ENCODE results near the gene TLR9. TPM values are rescaled to one million over a fixed set of nuclear protein-coding genes. Genes with fewer than 3 reads are reported as not detected.

Gene TLR9
- total RNA-seq, 1 donor from 2014 or later: 0.26 TPM

- peak; percentile 75 for DNase-seq (ENCODE audit: low spot score)
Observed at GRCh38 chr3:52231502-52232278, 6.2 kb upstream of the TLR9 start.

- no peak for DNase-seq (ENCODE audit: low spot score)
Observed at GRCh38 chr3:52230889-52231499, 5.5 kb upstream of the TLR9 start.

- peak; percentile 42 for DNase-seq (ENCODE audit: low spot score)
Observed at GRCh38 chr3:52230461-52230860, 5.0 kb upstream of the TLR9 start.

- DNase-seq (ENCODE audit: low spot score): no peak
Observed at GRCh38 chr3:52229656-52230055, 4.2 kb upstream of the TLR9 start.

- DNase-seq (ENCODE audit: low spot score): no peak
Observed at GRCh38 chr3:52228751-52229291, 3.4 kb upstream of the TLR9 start.

GRCh38 chr3:52228266-52228665 is 2.8 kb upstream of the TLR9 start:
- no peak for DNase-seq (ENCODE audit: low spot score)

GRCh38 chr3:52227766-52228165 is 2.3 kb upstream of the TLR9 start:
- DNase-seq (ENCODE audit: low spot score): no peak

GRCh38 chr3:52227117-52227516 is 1.7 kb upstream of the TLR9 start:
- no peak for DNase-seq (ENCODE audit: low spot score)

GRCh38 chr3:52226229-52226817 is 878 bp upstream of the TLR9 start:
- no peak for DNase-seq (ENCODE audit: low spot score)

GRCh38 chr3:52223449-52224408 is 1.7 kb downstream of the TLR9 start:
- DNase-seq (ENCODE audit: low spot score): peak; percentile 41

GRCh38 chr3:52222319-52223221 is 2.9 kb downstream of the TLR9 start:
- DNase-seq (ENCODE audit: low spot score): peak; percentile 39

GRCh38 chr3:52221563-52222318 is 3.7 kb downstream of the TLR9 start:
- peak; percentile 42 for DNase-seq (ENCODE audit: low spot score)

GRCh38 chr3:52221141-52221562 is 4.3 kb downstream of the TLR9 start:
- no peak for DNase-seq (ENCODE audit: low spot score)

- DNase-seq (ENCODE audit: low spot score): peak; percentile 92
Observed at GRCh38 chr3:52220380-52221026, 4.9 kb downstream of the TLR9 start.

GRCh38 chr3:52218937-52219650 is 6.4 kb downstream of the TLR9 start:
- DNase-seq (ENCODE audit: low spot score): no peak

GRCh38 chr3:52218454-52218853 is 7.0 kb downstream of the TLR9 start:
- DNase-seq (ENCODE audit: low spot score): no peak

- no peak for DNase-seq (ENCODE audit: low spot score)
Observed at GRCh38 chr3:52218026-52218425, 7.4 kb downstream of the TLR9 start.

GRCh38 chr3:52217409-52217805 is 8.0 kb downstream of the TLR9 start:
- DNase-seq (ENCODE audit: low spot score): no peak

Data from ureter (tissue), 1 donor.